ENCODE data around the gene VIT. TPM values are rescaled to one million over a fixed set of nuclear protein-coding genes. Genes with fewer than 3 reads are reported as not detected.

VIT gene
- total RNA-seq, 1 donor from 2014 or later = 0.32 TPM

- no peaks in the 10 kb centered on the region for H3K9me3 ChIP-seq
- H3K36me3 ChIP-seq = no peaks in the 10 kb centered on the region
- no peak for ATAC-seq
- no peaks in the 10 kb centered on the region for H3K27me3 ChIP-seq
- H3K4me3 ChIP-seq = no peak overlapping the region
- DNase-seq = no peak
- H3K4me1 ChIP-seq = no peaks in the 10 kb centered on the region
- intact Hi-C loops (cut with DNase I) = no loop called here
- no peak overlapping the region for H3K27ac ChIP-seq
- TF ChIP-seq CTCF (IDR thresholded peaks at IDR 0.05) = no peak
Measured at GRCh38 chr2:36737131-36737750, 40.7 kb downstream of the VIT start.

GRCh38 chr2:36740061-36740460, 43.6 kb downstream of the VIT start:
- no peak for TF ChIP-seq CTCF (IDR thresholded peaks at IDR 0.05)
- intact Hi-C loops (cut with DNase I) = no loop called here

GRCh38 chr2:36741188-36741837, 44.8 kb downstream of the VIT start:
- Histone ChIP-seq H3K4me3 (no peak overlapping the region), H3K27me3 (no peaks in the 10 kb centered on the region), H3K27ac (no peak overlapping the region), H3K9me3 (no peaks in the 10 kb centered on the region), H3K36me3 (no peaks in the 10 kb centered on the region), H3K4me1 (no peaks in the 10 kb centered on the region)
- DNase-seq = no peak
- intact Hi-C loops (cut with DNase I) = no loop called here
- ATAC-seq = no peak
- TF ChIP-seq CTCF (IDR thresholded peaks at IDR 0.05) = no peak

More at GRCh38 chr2:36740061-36740460, 43.6 kb downstream of the VIT start:
- ATAC-seq (no peak), DNase-seq (no peak)
- H3K4me1 ChIP-seq = no peaks in the 10 kb centered on the region
- H3K36me3 ChIP-seq = no peaks in the 10 kb centered on the region
- H3K4me3 ChIP-seq = no peak overlapping the region
- no peak overlapping the region for H3K27ac ChIP-seq
- no peaks in the 10 kb centered on the region for H3K9me3 ChIP-seq
- H3K27me3 ChIP-seq = no peaks in the 10 kb centered on the region

GRCh38 chr2:36743954-36744353, 47.4 kb downstream of the VIT start:
- no peaks in the 10 kb centered on the region for H3K36me3 ChIP-seq
- H3K9me3 ChIP-seq = no peaks in the 10 kb centered on the region
- ATAC-seq (no peak), DNase-seq (no peak)
- H3K27ac ChIP-seq = no peak overlapping the region
- no peak for TF ChIP-seq CTCF (IDR thresholded peaks at IDR 0.05)
- H3K27me3 ChIP-seq = no peaks in the 10 kb centered on the region
- intact Hi-C loops (cut with DNase I) = no loop called here
- H3K4me1 ChIP-seq = no peaks in the 10 kb centered on the region
- H3K4me3 ChIP-seq = no peak overlapping the region

GRCh38 chr2:36748166-36748565, 51.7 kb downstream of the VIT start:
- Histone ChIP-seq H3K36me3 (no peaks in the 10 kb centered on the region), H3K27me3 (no peaks in the 10 kb centered on the region), H3K4me1 (no peaks in the 10 kb centered on the region), H3K27ac (no peak overlapping the region), H3K9me3 (no peaks in the 10 kb centered on the region), H3K4me3 (no peak overlapping the region)
- no peak for DNase-seq
- no peak for ATAC-seq
- TF ChIP-seq CTCF (IDR thresholded peaks at IDR 0.05) = no peak
- intact Hi-C loops (cut with DNase I) = no loop called here
